Sigmoid colon (tissue), 7 donors: ENCODE results near the gene SON. TPM values are rescaled to one million over a fixed set of nuclear protein-coding genes. Genes with fewer than 3 reads are reported as not detected.
"Not testable (repeated sequence)": the region's sequence is repeated elsewhere in the genome, so short reads cannot be mapped to it uniquely, and the experiment has no call there.

Experiments used
- DNase-seq: peaks from one replicate; pipeline ENCODE4 v3.0.0-alpha.2; 2019
- H3K27ac ChIP-seq, 4 donors: fragments of 200-600 bp; sonication (generic); one replicate each; pipeline ENCODE4 v1.5.1; 2016 to 2019; ENCODE audit warnings: mild to moderate bottlenecking in 1 of 4
- H3K27me3 ChIP-seq, 3 donors: fragments of 200-600 bp; sonication (generic); one replicate each; pipeline ENCODE4 v1.5.1; 2019; ENCODE audit warnings: mild to moderate bottlenecking in 1 of 3
- H3K36me3 ChIP-seq, 4 donors: fragments of 200-600 bp; sonication (generic); one replicate each; pipeline ENCODE4 v1.5.1; 2016 to 2019
- H3K4me1 ChIP-seq, 4 donors: fragments of 200-600 bp; sonication (generic); one replicate each; pipeline ENCODE4 v1.5.1; 2017 to 2019
- H3K4me3 ChIP-seq, 4 donors: fragments of 200-600 bp; sonication (generic); one replicate each; pipeline ENCODE4 v1.5.1; 2017 to 2019; ENCODE audit warnings: mild to moderate bottlenecking in 2 of 4, moderate library complexity in 1 of 4
- H3K9me3 ChIP-seq, 4 donors: fragments of 200-600 bp in 3 of 4; sonication (generic) in 3 of 4; one replicate each; pipeline versions ENCODE4 v1.5.1 to v1.6.1; 2013 to 2019
- CTCF ChIP-seq, 4 experiments: fragments of 450-650 bp in 3 of 4; fragments of 200-600 bp in 1 of 4; IDR thresholded peaks; one replicate each; pipeline ENCODE4 v1.5.1; 2016 to 2019; ENCODE audit warnings: antibody characterized with exemption in 4 of 4, mild to moderate bottlenecking in 3 of 4, moderate library complexity in 2 of 4
- EP300 ChIP-seq, 4 donors: sonication (generic); formaldehyde crosslinking; IDR thresholded peaks; one replicate each; pipeline ENCODE4 v1.6.1; 2017; ENCODE audit warnings: antibody characterized with exemption in 4 of 4
- POLR2A ChIP-seq, 2 donors: fragments of 450-650 bp; IDR thresholded peaks; one replicate each; pipeline ENCODE4 v1.6.1; 2016; ENCODE audit warnings: antibody characterized with exemption in 2 of 2, mild to moderate bottlenecking in 2 of 2, moderate library complexity in 2 of 2
- POLR2AphosphoS5 ChIP-seq, 4 donors: sonication (generic); formaldehyde crosslinking; IDR thresholded peaks; one replicate each; pipeline ENCODE4 v1.6.1; 2017; ENCODE audit warnings: antibody characterized with exemption in 4 of 4
- WGBS, 2 donors: extraction: QIAGEN DNeasy Blood & Tissue Kit; methylation state at CpG; one replicate each; pipeline ENCODE4 v1.1.7; 2013; 5-methylcytosine and 5-hydroxymethylcytosine counted together
- intact Hi-C: fragments of 100-400 bp; cut with DNase I; formaldehyde crosslinking; loops from one replicate; pipeline ENCODE4 v1.15.1; 2023
- polyA plus RNA-seq, 3 donors: library from polyadenylated mRNA; stranded (reverse); fragments of 200-250 nt; gene quantifications; one replicate each; pipeline ENCODE4 v1.2.3, GENCODE V29; 2013
- total RNA-seq, 4 donors: library from RNA; depleted of rRNA; stranded (reverse); fragments of >200 nt; gene quantifications; one replicate each; pipeline ENCODE4 v1.1.0, GENCODE V29; 2016
- donor health status: healthy with polysubstance abuse.
- donor health status: Bipolar disorder and iron deficiency.
- donor health status: healthy.

SON gene
- total and polyA plus RNA-seq, 7 donors = 24.0 to 244 (median 177) TPM

GRCh38 chr21:33567914-33568313 is 25.1 kb downstream of the SON start:
- no peak overlapping the region for H3K4me3 ChIP-seq
- no peak for TF ChIP-seq CTCF (IDR thresholded peaks at IDR 0.05)
- no peak for TF ChIP-seq EP300 (IDR thresholded peaks at IDR 0.05)
- H3K27ac ChIP-seq = no peak overlapping the region
- intact Hi-C loops = no loop called here
- no peaks in the 10 kb centered on the region for H3K27me3 ChIP-seq
- H3K36me3 ChIP-seq = peaks cover 8 to 72% (median 20%) of the 10 kb centered on the region in 4 donors
- no peak for DNase-seq
- H3K4me1 ChIP-seq = peaks cover 0 to 15% (median 9%) of the 10 kb centered on the region in 4 donors
- WGBS, 2 donors = 56 to 70% methylated on average over 6 of the region's 6 CpGs
- H3K9me3 ChIP-seq = no peaks in the 10 kb centered on the region

- WGBS, 2 donors = 80 to 89% methylated on average over 2 of the region's 2 CpGs
- Histone ChIP-seq H3K4me3 (no peak overlapping the region), H3K36me3 (peaks cover 9 to 71% (median 20%) of the 10 kb centered on the region in 4 donors), H3K27me3 (no peaks in the 10 kb centered on the region), H3K9me3 (no peaks in the 10 kb centered on the region), H3K4me1 (peaks cover 0 to 16% (median 12%) of the 10 kb centered on the region in 4 donors), H3K27ac (no peak overlapping the region)
- no peak for DNase-seq
- TF ChIP-seq POLR2A (IDR thresholded peaks at IDR 0.05) = no peak
- no peak for TF ChIP-seq POLR2AphosphoS5 (IDR thresholded peaks at IDR 0.05)
- TF ChIP-seq EP300 (IDR thresholded peaks at IDR 0.05) = no peak
- no peak for TF ChIP-seq CTCF (IDR thresholded peaks at IDR 0.05)
- intact Hi-C loops = no loop called here
Measured at GRCh38 chr21:33568448-33568847, 25.6 kb downstream of the SON start.

GRCh38 chr21:33569991-33570390 is 27.2 kb downstream of the SON start:
- Histone ChIP-seq H3K27ac (no peak overlapping the region), H3K9me3 (no peaks in the 10 kb centered on the region), H3K36me3 (peaks cover 23 to 78% (median 30%) of the 10 kb centered on the region in 4 donors), H3K4me1 (peaks cover 0 to 16% (median 12%) of the 10 kb centered on the region in 4 donors), H3K4me3 (no peak overlapping the region), H3K27me3 (no peaks in the 10 kb centered on the region)
- no peak for TF ChIP-seq EP300 (IDR thresholded peaks at IDR 0.05)
- TF ChIP-seq CTCF (IDR thresholded peaks at IDR 0.05) = no peak
- TF ChIP-seq POLR2AphosphoS5 (IDR thresholded peaks at IDR 0.05) = no peak
- TF ChIP-seq POLR2A (IDR thresholded peaks at IDR 0.05) = no peak
- 95% methylated on average over 5 of the region's 5 CpGs for WGBS, 2 donors
- DNase-seq = no peak
- intact Hi-C loops = no loop called here

GRCh38 chr21:33572350-33572749 is 29.5 kb downstream of the SON start:
- no peak for DNase-seq
- WGBS, 2 donors = 42 to 62% methylated on average over 3 of the region's 3 CpGs
- peaks cover 24 to 96% (median 36%) of the 10 kb centered on the region in 4 donors for H3K36me3 ChIP-seq
- no peaks in the 10 kb centered on the region for H3K27me3 ChIP-seq
- H3K4me1 ChIP-seq = peaks cover 0 to 16% (median 12%) of the 10 kb centered on the region in 4 donors
- TF ChIP-seq POLR2AphosphoS5 (IDR thresholded peaks at IDR 0.05) (peak in 1 of 4 donors; percentile 15), CTCF (IDR thresholded peaks at IDR 0.05) (no peak)
- H3K9me3 ChIP-seq = no peaks in the 10 kb centered on the region
- peak overlapping the region in 3 of 4 donors; percentile 2 to 54 (median 45) for H3K27ac ChIP-seq
- intact Hi-C loops = no loop called here
- no peak overlapping the region for H3K4me3 ChIP-seq

- H3K4me3 ChIP-seq = not testable (repeated sequence)
Measured at GRCh38 chr21:33576741-33577141, 33.9 kb downstream of the SON start.

More at GRCh38 chr21:33576741-33577141, 33.9 kb downstream of the SON start:
- DNase-seq, H3K9me3 ChIP-seq, H3K27ac ChIP-seq, intact Hi-C loops, H3K27me3 ChIP-seq: not testable (repeated sequence)
- Histone ChIP-seq H3K4me1 (peaks cover 0 to 16% (median 13%) of the 10 kb centered on the region in 4 donors), H3K36me3 (peaks cover 6 to 65% (median 23%) of the 10 kb centered on the region in 4 donors)
- 4 to 43% methylated on average over 2 of the region's 2 CpGs for WGBS, 2 donors
